H1 (cell line): Measurements from ENCODE around the gene ZFYVE21. TPM values are rescaled to one million over a fixed set of nuclear protein-coding genes. Genes with fewer than 3 reads are reported as not detected.

ENCODE experiments used
- CTCF ChIA-PET: fragments of 300-600 bp; sonication (Branson Sonifier 250); formaldehyde crosslinking; loops from one replicate; lab custom pipeline; 2021; ENCODE audit not compliant: partially characterized antibody; lab: Charles Lee
- POLR2A ChIA-PET: fragments of 300-600 bp; sonication (Branson Sonifier 250); formaldehyde crosslinking; loops from one replicate; lab custom pipeline; 2021; ENCODE audit warnings: inconsistent platforms; ENCODE audit not compliant: partially characterized antibody; lab: Charles Lee
- DNase-seq, 2 experiments: peaks; one replicate each; pipeline versions ENCODE4 v3.0.0 to v3.0.0-alpha.2; 2010 to 2022; ENCODE audit warnings: low spot score in 2 of 2, low read depth in 1 of 2, mixed read lengths in 1 of 2
- FAIRE-seq: peaks from 2 replicates; lab custom pipeline; 2011; peaks lifted over from hg19 to GRCh38; lab: Jason Lieb, UNC
- H2AFZ ChIP-seq: 2 replicates; pipeline ENCODE4 v1.8.1; 2012; ENCODE audit warnings: low read length, inconsistent platforms
- H2AK5ac ChIP-seq: 2 replicates; pipeline ENCODE4 v1.6.1; 2013; ENCODE audit warnings: low read depth, low read length
- H2BK120ac ChIP-seq: replicated peaks from 2 replicates; pipeline ENCODE3; 2013; ENCODE audit warnings: low read depth, low read length, inconsistent platforms
- H2BK12ac ChIP-seq: 2 replicates; pipeline ENCODE4 v1.6.1; 2013; ENCODE audit warnings: low read depth, low read length
- H2BK15ac ChIP-seq: 2 replicates; pipeline ENCODE4 v1.6.1; 2013; ENCODE audit warnings: low read length
- H2BK20ac ChIP-seq: 2 replicates; pipeline ENCODE4 v1.6.1; 2013; ENCODE audit warnings: low read length
- H2BK5ac ChIP-seq: 2 replicates; pipeline ENCODE4 v1.6.1; 2013; ENCODE audit warnings: low read depth, low read length
- H3K14ac ChIP-seq: 2 replicates; pipeline ENCODE4 v1.6.1; 2013; ENCODE audit warnings: inconsistent platforms; ENCODE audit not compliant: insufficient read length
- H3K18ac ChIP-seq: 2 replicates; pipeline ENCODE4 v1.6.1; 2013; ENCODE audit warnings: low read length; ENCODE audit errors: extremely low read depth
- H3K23ac ChIP-seq: 2 replicates; pipeline ENCODE4 v1.6.1; 2013; ENCODE audit warnings: inconsistent platforms; ENCODE audit not compliant: insufficient read length
- H3K23me2 ChIP-seq: 2 replicates; pipeline ENCODE4 v1.6.1; 2013; ENCODE audit warnings: low read depth, low read length
- H3K27ac ChIP-seq: 2 replicates; pipeline ENCODE4 v1.6.1; 2011; ENCODE audit warnings: low read depth, low read length, inconsistent platforms
- H3K27me3 ChIP-seq, 4 experiments: replicated peaks in 1 of 4; 1 replicate in 1 of 4; 2 replicates in 3 of 4; pipeline versions ENCODE4 v1.6.1 to v1.8.1; 2011 to 2013; ENCODE audit warnings: low read length in 3 of 4, mild to moderate bottlenecking in 3 of 4, inconsistent platforms in 2 of 4, mixed read lengths in 2 of 4, moderate library complexity in 1 of 4; ENCODE audit not compliant: control insufficient read depth in 3 of 4, insufficient read depth in 3 of 4; ENCODE audit errors: extremely low read depth in 1 of 4
- H3K36me3 ChIP-seq, 4 experiments: 2 replicates each; pipeline versions ENCODE4 v1.6.1 to v1.8.1; 2011 to 2013; ENCODE audit warnings: mild to moderate bottlenecking in 4 of 4, low read length in 3 of 4, moderate library complexity in 2 of 4, control low read depth in 1 of 4, inconsistent platforms in 1 of 4; ENCODE audit not compliant: insufficient read depth in 4 of 4, control insufficient read depth in 2 of 4
- H3K4ac ChIP-seq: replicated peaks from 2 replicates; pipeline ENCODE3; 2013; ENCODE audit warnings: low read length, low read depth, mixed read lengths, inconsistent platforms; ENCODE audit not compliant: insufficient read length
- H3K4me1 ChIP-seq, 4 experiments: replicated peaks in 1 of 4; 1 replicate in 1 of 4; 2 replicates in 3 of 4; pipeline versions ENCODE4 v1.6.1 to v1.8.1; 2011 to 2013; ENCODE audit warnings: low read length in 3 of 4, inconsistent platforms in 2 of 4, mixed read lengths in 1 of 4; ENCODE audit not compliant: insufficient read depth in 4 of 4, control insufficient read depth in 3 of 4
- H3K4me2 ChIP-seq, 2 experiments: 2 replicates each; pipeline versions ENCODE4 v1.6.1 to v1.8.1; 2011 to 2013; ENCODE audit warnings: low read depth in 2 of 2, low read length in 2 of 2, control low read depth in 1 of 2, inconsistent platforms in 1 of 2, mild to moderate bottlenecking in 1 of 2; ENCODE audit not compliant: insufficient read depth in 1 of 2
- H3K4me3 ChIP-seq, 4 experiments: fragments of 200-600, 300-600 bp in 1 of 4; sonication (generic), shearing (Covaris generic), sonication (Bioruptor Twin) in 1 of 4; 2 replicates each; pipeline versions ENCODE4 v1.5.1 to v1.8.1; 2011 to 2016; ENCODE audit warnings: low read length in 4 of 4, low read depth in 3 of 4, control low read depth in 2 of 4, inconsistent platforms in 2 of 4, mild to moderate bottlenecking in 2 of 4, mixed read lengths in 1 of 4, moderate library complexity in 1 of 4; ENCODE audit not compliant: insufficient read depth in 2 of 4; ENCODE audit errors: extremely low read depth in 1 of 4
- H3K56ac ChIP-seq: replicated peaks from 2 replicates; pipeline ENCODE3; 2013; ENCODE audit warnings: low read depth, mild to moderate bottlenecking, mixed read lengths, low read length, inconsistent platforms; ENCODE audit not compliant: insufficient read length
- H3K79me1 ChIP-seq: 2 replicates; pipeline ENCODE4 v1.6.1; 2013; ENCODE audit warnings: low read depth, low read length, control low read depth
- H3K79me2 ChIP-seq, 2 experiments: 2 replicates each; pipeline versions ENCODE4 v1.6.1 to v1.8.1; 2012 to 2013; ENCODE audit warnings: low read length in 2 of 2, mild to moderate bottlenecking in 2 of 2, inconsistent platforms in 1 of 2; ENCODE audit not compliant: insufficient read depth in 2 of 2, control insufficient read depth in 1 of 2
- H3K9ac ChIP-seq, 4 experiments: replicated peaks in 1 of 4; 1 replicate in 1 of 4; 2 replicates in 3 of 4; pipeline versions ENCODE4 v1.6.1 to v1.8.1; 2011 to 2013; ENCODE audit warnings: low read depth in 3 of 4, low read length in 3 of 4, control low read depth in 2 of 4, mild to moderate bottlenecking in 2 of 4, moderate library complexity in 2 of 4, inconsistent platforms in 1 of 4; ENCODE audit errors: extremely low read depth in 1 of 4
- H3K9me3 ChIP-seq, 2 experiments: 2 replicates each; pipeline versions ENCODE4 v1.6.1 to v1.8.1; 2012 to 2013; ENCODE audit warnings: mild to moderate bottlenecking in 2 of 2, moderate library complexity in 2 of 2, control low read depth in 1 of 2, inconsistent platforms in 1 of 2, low read depth in 1 of 2, low read length in 1 of 2, mixed read lengths in 1 of 2; ENCODE audit not compliant: insufficient read depth in 2 of 2
- H4K20me1 ChIP-seq, 2 experiments: replicated peaks in 1 of 2; 2 replicates each; pipeline versions ENCODE3 to v1.8.1; 2011 to 2013; ENCODE audit warnings: inconsistent platforms in 2 of 2, low read length in 2 of 2, mild to moderate bottlenecking in 1 of 2; ENCODE audit not compliant: insufficient read depth in 2 of 2, control insufficient read depth in 1 of 2
- H4K5ac ChIP-seq: 2 replicates; pipeline ENCODE4 v1.6.1; 2013; ENCODE audit warnings: low read length, low read depth, mixed read lengths, inconsistent platforms; ENCODE audit not compliant: insufficient read length
- H4K8ac ChIP-seq: 2 replicates; pipeline ENCODE4 v1.8.0; 2013; ENCODE audit warnings: mild to moderate bottlenecking, moderate library complexity, low read length, inconsistent platforms; ENCODE audit not compliant: insufficient read depth; ENCODE audit errors: extremely low read depth
- H4K91ac ChIP-seq: replicated peaks from 2 replicates; pipeline ENCODE3; 2013; ENCODE audit warnings: low read length, mixed read lengths, inconsistent platforms; ENCODE audit not compliant: insufficient read length
- CTBP2 ChIP-seq: IDR thresholded peaks from 2 replicates; pipeline ENCODE4 v1.7.0; 2011; ENCODE audit warnings: borderline replicate concordance, mild to moderate bottlenecking, moderate library complexity, mixed read lengths, low read length; ENCODE audit not compliant: insufficient read depth, insufficient read length
- WGBS, 2 experiments: shearing (Covaris generic) in 1 of 2; methylation state at CpG; one replicate each; pipeline versions ENCODE4 v1.1.6 to v1.1.7; 2013 to 2015; ENCODE audit warnings: low lambda C conversion rate in 2 of 2, mixed read lengths in 2 of 2, inconsistent platforms in 1 of 2, low coverage in 1 of 2, missing lambda C conversion rate in 1 of 2; ENCODE audit not compliant: insufficient replicate concordance in 2 of 2, insufficient coverage in 1 of 2, insufficient read length in 1 of 2; ENCODE audit errors: extremely low coverage in 1 of 2, missing lambda C conversion rate in 1 of 2; 5-methylcytosine and 5-hydroxymethylcytosine counted together
- polyA plus RNA-seq, 7 experiments: library from polyadenylated mRNA; depleted of rRNA in 3 of 7; stranded (reverse) in 5 of 7; unstranded in 2 of 7; fragments of >200 nt in 5 of 7; fragments of 200-250 nt in 2 of 7; gene quantifications; 1 replicate in 5 of 7; 2 replicates in 1 of 7; 4 replicates in 1 of 7; pipeline versions ENCODE4 v1.2.1 to v1.2.3, GENCODE V29; 2011 to 2013; ENCODE audit warnings: missing spikeins in 2 of 7, mixed read lengths in 2 of 7
- total RNA-seq: library from RNA; stranded (reverse); fragmentation: NEBNext Ultra II Directional; extraction: Animal tissue kit (Norgen Biotek cat#: 25700); gene quantifications from 2 replicates; pipeline ENCODE4 v1.2.1, GENCODE V29; 2021
- TF ChIP-seq, protein P1 (sequence below), 3 experiments: IDR thresholded peaks; 1 replicate in 2 of 3; 2 replicates in 1 of 3; pipeline versions ENCODE4 v1.5.1 to v1.6.1; 2011; ENCODE audit warnings: low read length in 3 of 3, mild to moderate bottlenecking in 3 of 3, inconsistent platforms in 2 of 3, low read depth in 1 of 3, moderate library complexity in 1 of 3; ENCODE audit not compliant: insufficient read depth in 1 of 3; ENCODE audit errors: control extremely low read depth in 1 of 3

Gene ZFYVE21
- total and polyA plus RNA-seq, 2 of the 8 experiments (the other 6 are each of a cell fraction or from before 2014, with no cell fraction given), result 53.4 to 127 TPM

DNA sequence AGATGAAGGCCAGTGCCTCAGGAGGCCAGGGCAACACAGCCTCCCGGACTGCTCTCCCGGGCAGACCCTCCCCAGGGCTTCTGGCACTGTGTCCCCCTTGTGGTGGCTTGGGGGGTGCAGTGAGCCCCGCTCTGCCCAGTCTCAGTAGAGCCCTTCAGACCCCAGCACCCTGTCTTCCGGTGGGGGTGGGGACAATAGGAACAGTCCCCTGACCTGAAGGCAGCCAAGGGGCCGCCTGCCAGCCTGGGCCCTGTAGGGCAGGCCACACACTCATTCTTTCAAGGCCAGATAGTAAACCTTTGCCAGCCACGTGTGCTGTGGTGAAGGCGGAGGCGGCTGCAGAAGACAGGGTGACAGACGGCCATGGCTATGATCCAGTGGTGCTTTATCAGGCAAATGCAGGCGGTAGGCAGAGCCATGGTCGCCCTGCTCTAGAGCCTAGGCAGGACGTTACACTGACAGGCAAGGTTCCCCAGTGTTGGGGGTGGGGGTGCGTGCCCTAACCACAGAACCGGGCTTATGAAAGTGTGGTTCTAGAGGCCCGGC, 15.0 kb downstream of the ZFYVE21 start:
- no peak overlapping the region for H4K5ac ChIP-seq
- no peak overlapping the region for H4K91ac ChIP-seq
- no peaks in the 10 kb centered on the region for H3K23me2 ChIP-seq
- no peak for DNase-seq
- H2AFZ ChIP-seq, result no peak overlapping the region
- H4K8ac ChIP-seq, result no peak overlapping the region
- no peak overlapping the region for H2BK5ac ChIP-seq
- no peaks in the 10 kb centered on the region for H3K9me3 ChIP-seq
- no peak overlapping the region for H3K18ac ChIP-seq
- H2AK5ac ChIP-seq, result no peak overlapping the region
- no peak overlapping the region for H3K9ac ChIP-seq
- H2BK15ac ChIP-seq, result no peak overlapping the region
- no peak for FAIRE-seq
- POLR2A ChIA-PET, result interaction anchor here (0.6 kb wide), 1 partner anchor 67 kb away, joined by 4 read pairs; no protein-coding TSS in a partner anchor
- no peak overlapping the region for H3K4me3 ChIP-seq
- H3K79me2 ChIP-seq, result peaks cover 0 to 3% of the 10 kb centered on the region in 2 experiments; a peak in 1 of 4 replicates
- no peaks in the 10 kb centered on the region for H3K27me3 ChIP-seq
- H3K4me2 ChIP-seq, result no peak overlapping the region
- H3K79me1 ChIP-seq, result no peaks in the 10 kb centered on the region; the same call in none of the 2 replicates
- H3K56ac ChIP-seq, result no peak overlapping the region
- H3K27ac ChIP-seq, result no peak overlapping the region; the same call in 1 of the 2 replicates
- H3K36me3 ChIP-seq, result peaks cover 5 to 21% (median 14%) of the 10 kb centered on the region in 4 experiments; a peak in 6 of 8 replicates
- no peak overlapping the region for H3K23ac ChIP-seq
- TF ChIP-seq CTBP2, result no peak
- TF ChIP-seq, protein P1, sequence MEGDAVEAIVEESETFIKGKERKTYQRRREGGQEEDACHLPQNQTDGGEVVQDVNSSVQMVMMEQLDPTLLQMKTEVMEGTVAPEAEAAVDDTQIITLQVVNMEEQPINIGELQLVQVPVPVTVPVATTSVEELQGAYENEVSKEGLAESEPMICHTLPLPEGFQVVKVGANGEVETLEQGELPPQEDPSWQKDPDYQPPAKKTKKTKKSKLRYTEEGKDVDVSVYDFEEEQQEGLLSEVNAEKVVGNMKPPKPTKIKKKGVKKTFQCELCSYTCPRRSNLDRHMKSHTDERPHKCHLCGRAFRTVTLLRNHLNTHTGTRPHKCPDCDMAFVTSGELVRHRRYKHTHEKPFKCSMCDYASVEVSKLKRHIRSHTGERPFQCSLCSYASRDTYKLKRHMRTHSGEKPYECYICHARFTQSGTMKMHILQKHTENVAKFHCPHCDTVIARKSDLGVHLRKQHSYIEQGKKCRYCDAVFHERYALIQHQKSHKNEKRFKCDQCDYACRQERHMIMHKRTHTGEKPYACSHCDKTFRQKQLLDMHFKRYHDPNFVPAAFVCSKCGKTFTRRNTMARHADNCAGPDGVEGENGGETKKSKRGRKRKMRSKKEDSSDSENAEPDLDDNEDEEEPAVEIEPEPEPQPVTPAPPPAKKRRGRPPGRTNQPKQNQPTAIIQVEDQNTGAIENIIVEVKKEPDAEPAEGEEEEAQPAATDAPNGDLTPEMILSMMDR (IDR thresholded peaks at IDR 0.05; ENCODE audit: control extremely low read depth in 1 of 3, insufficient read depth in 1 of 3, low read depth in 1 of 3, low read length in 3 of 3), result peak in 1 of 3 experiments; percentile 12; a peak in 1 of 4 replicates
- peaks cover 5 to 22% of the 10 kb centered on the region in 2 experiments for H4K20me1 ChIP-seq
- CTCF ChIA-PET, result interaction anchor here (1.0 to 1.1 kb wide), 2 partner anchors 9 to 15 kb away, joined by 3 read pairs; no protein-coding TSS in a partner anchor
- H3K4ac ChIP-seq, result no peak overlapping the region
- H2BK120ac ChIP-seq, result no peak overlapping the region
- H2BK20ac ChIP-seq, result no peak overlapping the region
- H2BK12ac ChIP-seq, result no peak overlapping the region
- H3K14ac ChIP-seq, result no peak overlapping the region
- no peaks in the 10 kb centered on the region; a peak in 1 of 7 replicates for H3K4me1 ChIP-seq
- WGBS, 2 experiments, result 88% methylated on average over 15 of the region's 15 CpGs; no CpG with 5 or more reads in 1 of the 2 experiments
